H9 (cell line): Measurements from ENCODE around the gene PLXNA2. TPM values are rescaled to one million over a fixed set of nuclear protein-coding genes. Genes with fewer than 3 reads are reported as not detected.

ENCODE experiments used
- DNase-seq: peaks from one replicate; pipeline ENCODE4 v3.0.0-alpha.2; 2017
- H2AFZ ChIP-seq: one replicate; pipeline ENCODE4 v1.6.1; 2013; ENCODE audit warnings: mild to moderate bottlenecking, low read length, control low read depth, moderate library complexity
- H2AK5ac ChIP-seq: 2 replicates; pipeline ENCODE4 v1.6.1; 2013; ENCODE audit warnings: low read length, control low read depth, mixed read lengths; ENCODE audit not compliant: insufficient read length
- H2BK120ac ChIP-seq: one replicate; pipeline ENCODE4 v1.6.1; 2013; ENCODE audit warnings: low read depth, mild to moderate bottlenecking, low read length, control low read depth, inconsistent platforms; ENCODE audit not compliant: poor library complexity, severe bottlenecking
- H2BK12ac ChIP-seq: 2 replicates; pipeline ENCODE4 v1.6.1; 2013; ENCODE audit warnings: low read length, control low read depth, mixed read lengths, low read depth; ENCODE audit not compliant: insufficient read length
- H2BK15ac ChIP-seq: 2 replicates; pipeline ENCODE4 v1.6.1; 2013; ENCODE audit warnings: low read depth, low read length, control low read depth
- H2BK20ac ChIP-seq: one replicate; pipeline ENCODE4 v1.6.1; 2013; ENCODE audit warnings: low read depth, mild to moderate bottlenecking, low read length, control low read depth, inconsistent platforms; ENCODE audit not compliant: poor library complexity, severe bottlenecking
- H2BK5ac ChIP-seq: 2 replicates; pipeline ENCODE4 v1.6.1; 2013; ENCODE audit warnings: low read length, control low read depth, mixed read lengths; ENCODE audit not compliant: insufficient read length
- H3K14ac ChIP-seq: 2 replicates; pipeline ENCODE4 v1.6.1; 2013; ENCODE audit warnings: low read length, control low read depth; ENCODE audit not compliant: insufficient read depth
- H3K18ac ChIP-seq: 2 replicates; pipeline ENCODE4 v1.6.1; 2013; ENCODE audit warnings: low read depth, mild to moderate bottlenecking, mixed read lengths, low read length, control low read depth; ENCODE audit not compliant: insufficient read length
- H3K23ac ChIP-seq: 2 replicates; pipeline ENCODE4 v1.6.1; 2013; ENCODE audit warnings: low read length, control low read depth, mixed read lengths, low read depth; ENCODE audit not compliant: insufficient read length
- H3K23me2 ChIP-seq: 2 replicates; pipeline ENCODE4 v1.6.1; 2013; ENCODE audit warnings: low read depth, mild to moderate bottlenecking, mixed read lengths, low read length, control low read depth; ENCODE audit not compliant: insufficient read length, poor library complexity, severe bottlenecking
- H3K27ac ChIP-seq: 2 replicates; pipeline ENCODE4 v1.5.1; 2013; ENCODE audit warnings: low read length, control low read depth, mixed read lengths, low read depth; ENCODE audit not compliant: insufficient read length
- H3K27me3 ChIP-seq: 2 replicates; pipeline ENCODE4 v1.6.1; 2013; ENCODE audit warnings: low read length, control low read depth, inconsistent platforms; ENCODE audit not compliant: insufficient read depth
- H3K4ac ChIP-seq: 2 replicates; pipeline ENCODE4 v1.6.1; 2013; ENCODE audit warnings: low read depth, mild to moderate bottlenecking, control low read depth, inconsistent platforms, low read length, moderate library complexity
- H3K4me1 ChIP-seq: 2 replicates; pipeline ENCODE4 v1.6.1; 2013; ENCODE audit warnings: low read length, control low read depth, inconsistent platforms; ENCODE audit not compliant: insufficient read depth
- H3K4me2 ChIP-seq: 2 replicates; pipeline ENCODE4 v1.6.1; 2013; ENCODE audit warnings: low read length, control low read depth, mixed read lengths; ENCODE audit not compliant: insufficient read length, insufficient read depth
- H3K56ac ChIP-seq: 2 replicates; pipeline ENCODE4 v1.6.1; 2013; ENCODE audit warnings: low read depth, mild to moderate bottlenecking, mixed read lengths, low read length, control low read depth; ENCODE audit not compliant: insufficient read length
- H3K79me1 ChIP-seq: 2 replicates; pipeline ENCODE4 v1.6.1; 2013; ENCODE audit warnings: low read depth, mild to moderate bottlenecking, moderate library complexity, low read length, control low read depth, inconsistent platforms; ENCODE audit not compliant: insufficient read depth, poor library complexity, severe bottlenecking
- H3K79me2 ChIP-seq: 2 replicates; pipeline ENCODE4 v1.6.1; 2013; ENCODE audit warnings: low read length, control low read depth, inconsistent platforms; ENCODE audit not compliant: insufficient read depth
- H3K9ac ChIP-seq: 2 replicates; pipeline ENCODE4 v1.6.1; 2013; ENCODE audit warnings: low read length, control low read depth, mixed read lengths; ENCODE audit not compliant: insufficient read length; ENCODE audit errors: extremely low read depth
- H3K9me3 ChIP-seq: one replicate; pipeline ENCODE4 v1.6.1; 2013; ENCODE audit warnings: low read depth, low read length, inconsistent platforms; ENCODE audit not compliant: control insufficient read depth
- H3T11ph ChIP-seq: one replicate; pipeline ENCODE4 v1.6.1; 2013; ENCODE audit warnings: mild to moderate bottlenecking, low read length, control low read depth, inconsistent platforms
- H4K20me1 ChIP-seq: one replicate; pipeline ENCODE4 v1.6.1; 2013; ENCODE audit not compliant: control insufficient read depth, insufficient read length, insufficient read depth
- H4K5ac ChIP-seq: 2 replicates; pipeline ENCODE4 v1.6.1; 2013; ENCODE audit warnings: low read depth, mild to moderate bottlenecking, mixed read lengths, low read length, control low read depth; ENCODE audit not compliant: insufficient read length
- H4K8ac ChIP-seq: replicated peaks from 2 replicates; pipeline ENCODE4 v1.6.1; 2013; ENCODE audit warnings: low read length, control low read depth, mixed read lengths, low read depth; ENCODE audit not compliant: insufficient read length
- H4K91ac ChIP-seq: 2 replicates; pipeline ENCODE4 v1.6.1; 2013; ENCODE audit warnings: low read depth, mild to moderate bottlenecking, moderate library complexity, mixed read lengths, low read length, control low read depth; ENCODE audit not compliant: insufficient read length
- H3K27ac Mint-ChIP-seq, 3 experiments: 2 replicates in 2 of 3; 3 replicates in 1 of 3; pipeline ENCODE4 v1.8.0; 2020 to 2021; ENCODE audit warnings: mixed read lengths in 3 of 3, mild to moderate bottlenecking in 1 of 3, moderate library complexity in 1 of 3
- H3K27me3 Mint-ChIP-seq: 2 replicates; pipeline ENCODE4 v1.8.0; 2021; ENCODE audit warnings: low read depth, mild to moderate bottlenecking, moderate library complexity, mixed read lengths
- H3K36me3 Mint-ChIP-seq, 3 experiments: 2 replicates in 2 of 3; 3 replicates in 1 of 3; pipeline ENCODE4 v1.8.0; 2020 to 2021; ENCODE audit warnings: low read depth in 3 of 3, mixed read lengths in 3 of 3; ENCODE audit not compliant: insufficient read depth in 1 of 3
- H3K4me1 Mint-ChIP-seq, 2 experiments: 2 replicates each; pipeline ENCODE4 v1.8.0; 2020; ENCODE audit warnings: mixed read lengths in 2 of 2
- H3K4me3 Mint-ChIP-seq, 2 experiments: 2 replicates in 1 of 2; 3 replicates in 1 of 2; pipeline ENCODE4 v1.8.0; 2020 to 2021; ENCODE audit warnings: mild to moderate bottlenecking in 2 of 2, mixed read lengths in 2 of 2, moderate library complexity in 1 of 2
- H3K9me3 Mint-ChIP-seq, 2 experiments: 2 replicates in 1 of 2; 3 replicates in 1 of 2; pipeline ENCODE4 v1.8.0; 2020; ENCODE audit warnings: mild to moderate bottlenecking in 2 of 2, mixed read lengths in 2 of 2, moderate library complexity in 1 of 2
- CTCF ChIP-seq: fragments of 200-600 bp; sonication (generic); conservative IDR thresholded peaks from 3 replicates; pipeline ENCODE4 v1.8.0; 2021; ENCODE audit warnings: antibody characterized with exemption, mild to moderate bottlenecking
- WGBS: extraction: QIAGEN DNeasy Blood & Tissue Kit; methylation state at CpG from one replicate; pipeline ENCODE4 v1.1.7; 2013; ENCODE audit warnings: missing lambda C conversion rate, low lambda C conversion rate, mixed read lengths; ENCODE audit not compliant: insufficient read length; ENCODE audit errors: extremely low coverage; 5-methylcytosine and 5-hydroxymethylcytosine counted together
- total RNA-seq: library from RNA; stranded (reverse); gene quantifications from 2 replicates; pipeline ENCODE4 v1.2.1, GENCODE V29; 2021

Gene PLXNA2
- total RNA-seq, 1 experiment from 2014 or later = 0.57 TPM

GRCh38 chr1:208183977-208184911 lies 59.9 kb downstream of the PLXNA2 start:
- H2AK5ac ChIP-seq = no peak overlapping the region
- no peak overlapping the region for H3K23ac ChIP-seq
- no peak overlapping the region for H3K9ac ChIP-seq
- H3K14ac ChIP-seq = no peak overlapping the region
- H3K4me1 ChIP-seq = no peaks in the 10 kb centered on the region; the same call in 1 of the 2 replicates
- H2BK12ac ChIP-seq = no peak overlapping the region
- no peak overlapping the region for H3K4me2 ChIP-seq
- Mint-ChIP-seq H3K4me1 (peaks cover 19 to 37% of the 10 kb centered on the region in 2 experiments), H3K27me3 (peaks cover 5% of the 10 kb centered on the region; the same call in 1 of the 2 replicates), H3K36me3 (no peaks in the 10 kb centered on the region), H3K27ac (no peak overlapping the region), H3K9me3 (no peaks in the 10 kb centered on the region), H3K4me3 (no peak overlapping the region)
- no peak for TF ChIP-seq CTCF
- peaks cover 3% of the 10 kb centered on the region for H3K23me2 ChIP-seq
- no peak overlapping the region for H2BK15ac ChIP-seq
- no peak overlapping the region for H2BK20ac ChIP-seq
- H3K9me3 ChIP-seq = no peaks in the 10 kb centered on the region
- H3K4ac ChIP-seq = no peak overlapping the region
- no peak overlapping the region for H4K8ac ChIP-seq
- H3K79me2 ChIP-seq = no peaks in the 10 kb centered on the region
- no peak for DNase-seq
- no peak overlapping the region for H4K5ac ChIP-seq
- H2AFZ ChIP-seq = no peak overlapping the region
- no CpG with 5 or more reads among the region's 8 CpGs for WGBS
- no peak overlapping the region for H3K27ac ChIP-seq
- no peak overlapping the region for H4K91ac ChIP-seq
- no peaks in the 10 kb centered on the region for H3K27me3 ChIP-seq
- no peaks in the 10 kb centered on the region for H4K20me1 ChIP-seq
- H3K18ac ChIP-seq = no peak overlapping the region
- no peak overlapping the region for H2BK120ac ChIP-seq
- no peaks in the 10 kb centered on the region for H3K79me1 ChIP-seq
- no peak overlapping the region for H2BK5ac ChIP-seq
- H3K56ac ChIP-seq = no peak overlapping the region
- no peak overlapping the region for H3T11ph ChIP-seq
